Ovary (tissue), 3 donors: ENCODE measurements around the gene NGEF.

Source experiments
- EP300 ChIP-seq: sonication (generic); formaldehyde crosslinking; IDR thresholded peaks from one replicate; pipeline ENCODE4 v1.6.1; 2017; ENCODE audit warnings: antibody characterized with exemption
- POLR2A ChIP-seq: fragments of 450-650 bp; IDR thresholded peaks from one replicate; pipeline ENCODE4 v1.6.1; 2017; ENCODE audit warnings: antibody characterized with exemption, mild to moderate bottlenecking, moderate library complexity
- TF ChIP-seq, protein P1 (sequence below), 3 donors: fragments of 450-650 bp in 2 of 3; fragments of 200-600 bp in 1 of 3; IDR thresholded peaks; one replicate each; pipeline versions ENCODE4 v1.5.1 to v1.8.0; 2016 to 2022; ENCODE audit warnings: antibody characterized with exemption in 3 of 3, mild to moderate bottlenecking in 1 of 3
- donor health status: DM: no; HTN: no; CAD: no.

DNA sequence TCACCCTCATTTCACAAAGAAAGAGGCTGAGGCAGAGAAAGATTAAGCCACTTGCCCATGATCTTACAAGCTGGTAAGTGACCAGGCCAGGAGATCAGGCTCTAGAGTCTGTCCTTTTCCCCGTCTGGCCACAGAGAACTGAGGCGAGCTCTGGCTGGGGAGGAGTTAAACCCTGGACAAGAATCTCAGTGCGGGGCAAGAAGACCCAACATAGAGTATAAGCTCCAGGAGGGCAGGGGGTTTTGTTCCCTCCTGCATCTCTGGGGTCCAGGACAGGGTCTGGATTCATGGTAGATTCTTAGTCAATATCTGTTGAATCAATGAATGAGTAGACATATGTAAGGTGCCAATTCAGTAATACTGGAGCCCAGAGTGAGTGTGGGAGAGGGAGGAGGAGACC, 34.1 kb upstream of the NGEF start:
- TF ChIP-seq, protein P1, sequence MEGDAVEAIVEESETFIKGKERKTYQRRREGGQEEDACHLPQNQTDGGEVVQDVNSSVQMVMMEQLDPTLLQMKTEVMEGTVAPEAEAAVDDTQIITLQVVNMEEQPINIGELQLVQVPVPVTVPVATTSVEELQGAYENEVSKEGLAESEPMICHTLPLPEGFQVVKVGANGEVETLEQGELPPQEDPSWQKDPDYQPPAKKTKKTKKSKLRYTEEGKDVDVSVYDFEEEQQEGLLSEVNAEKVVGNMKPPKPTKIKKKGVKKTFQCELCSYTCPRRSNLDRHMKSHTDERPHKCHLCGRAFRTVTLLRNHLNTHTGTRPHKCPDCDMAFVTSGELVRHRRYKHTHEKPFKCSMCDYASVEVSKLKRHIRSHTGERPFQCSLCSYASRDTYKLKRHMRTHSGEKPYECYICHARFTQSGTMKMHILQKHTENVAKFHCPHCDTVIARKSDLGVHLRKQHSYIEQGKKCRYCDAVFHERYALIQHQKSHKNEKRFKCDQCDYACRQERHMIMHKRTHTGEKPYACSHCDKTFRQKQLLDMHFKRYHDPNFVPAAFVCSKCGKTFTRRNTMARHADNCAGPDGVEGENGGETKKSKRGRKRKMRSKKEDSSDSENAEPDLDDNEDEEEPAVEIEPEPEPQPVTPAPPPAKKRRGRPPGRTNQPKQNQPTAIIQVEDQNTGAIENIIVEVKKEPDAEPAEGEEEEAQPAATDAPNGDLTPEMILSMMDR (IDR thresholded peaks at IDR 0.05) = no peak
- no peak for TF ChIP-seq POLR2A
- TF ChIP-seq EP300 = no peak
